Measurements from ENCODE around the gene ZNF652.
"Not testable (repeated sequence)": the region's sequence is repeated elsewhere in the genome, so short reads cannot be mapped to it uniquely, and the experiment has no call there.

The ZNF652 gene

DNA sequence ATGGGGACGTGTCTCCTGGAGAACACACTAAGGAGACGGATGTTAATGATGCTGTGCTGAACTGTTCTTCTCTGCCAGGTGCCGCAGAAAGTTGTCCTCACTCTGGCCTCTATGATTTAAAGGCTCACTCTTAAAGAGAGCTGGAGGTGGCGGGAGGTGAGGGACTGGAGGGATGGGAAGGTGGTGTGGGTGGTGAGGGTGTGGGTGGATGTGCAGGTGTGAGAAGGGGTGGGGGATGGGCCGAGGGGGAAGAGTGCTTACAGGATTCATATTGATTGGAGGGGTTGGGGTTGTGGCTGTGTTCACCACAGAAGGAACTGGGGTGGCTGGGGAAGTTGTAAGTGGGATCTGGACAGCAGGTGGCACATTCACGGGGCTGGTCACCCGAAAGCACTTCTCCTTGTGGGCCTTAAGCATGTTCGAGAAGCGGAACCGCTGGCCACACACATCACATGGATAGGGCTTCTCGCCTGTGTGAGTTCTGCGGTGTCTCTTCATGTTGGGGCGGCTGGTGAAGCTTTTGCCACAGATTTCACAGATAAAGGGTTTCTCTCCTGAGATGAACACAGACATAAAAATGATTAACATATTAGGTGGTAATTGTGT, 63.6 kb downstream of the ZNF652 start:
- DNase-seq = no peak

GRCh38 chr17:49297141-49297540, 64.9 kb downstream of the ZNF652 start:
- DNase-seq = no peak

DNA sequence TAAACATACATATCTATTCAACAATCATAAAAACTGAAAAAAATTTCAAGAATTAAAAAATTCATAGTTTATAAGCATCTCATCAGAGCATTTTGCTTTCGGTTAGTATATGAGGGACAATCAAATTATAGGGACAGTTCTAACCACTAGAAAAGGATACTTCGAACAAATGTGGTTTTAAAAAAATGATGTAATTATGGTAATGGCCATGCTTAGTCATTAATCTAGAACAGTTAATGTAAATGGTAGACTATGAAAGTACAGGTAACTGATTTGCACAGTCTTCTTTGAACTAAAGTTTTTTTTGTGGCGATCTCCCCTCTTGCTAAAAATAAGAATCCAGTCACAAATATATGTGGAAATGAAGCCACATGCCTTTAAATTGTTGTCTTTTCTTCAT, 67.9 kb downstream of the ZNF652 start:
- DNase-seq = no peak

DNA sequence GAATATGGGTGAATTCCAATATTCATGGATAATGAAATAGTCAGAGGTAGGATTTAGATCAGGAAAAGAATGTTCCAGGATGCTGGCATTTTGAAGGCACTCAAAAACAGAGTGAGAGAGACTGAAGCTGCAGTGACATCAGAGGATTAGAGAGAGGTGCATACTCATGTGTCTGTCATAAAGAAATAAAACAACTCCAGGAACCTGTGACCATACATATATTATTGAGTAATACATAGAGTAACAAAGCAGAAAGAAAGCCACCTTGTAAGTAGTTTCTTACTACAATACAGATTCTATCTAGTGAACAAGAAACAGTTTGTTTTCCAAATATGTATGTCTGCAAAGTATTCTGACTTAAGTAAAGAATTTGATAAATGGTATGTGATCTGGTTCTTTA, 69.1 kb downstream of the ZNF652 start:
- DNase-seq = no peak

- no peak for DNase-seq
Observed at GRCh38 chr17:49291929-49292328, 70.1 kb downstream of the ZNF652 start.

- DNase-seq = peak; percentile 7 to 22
Observed at GRCh38 chr17:49290690-49291359, 71.2 kb downstream of the ZNF652 start.

DNA sequence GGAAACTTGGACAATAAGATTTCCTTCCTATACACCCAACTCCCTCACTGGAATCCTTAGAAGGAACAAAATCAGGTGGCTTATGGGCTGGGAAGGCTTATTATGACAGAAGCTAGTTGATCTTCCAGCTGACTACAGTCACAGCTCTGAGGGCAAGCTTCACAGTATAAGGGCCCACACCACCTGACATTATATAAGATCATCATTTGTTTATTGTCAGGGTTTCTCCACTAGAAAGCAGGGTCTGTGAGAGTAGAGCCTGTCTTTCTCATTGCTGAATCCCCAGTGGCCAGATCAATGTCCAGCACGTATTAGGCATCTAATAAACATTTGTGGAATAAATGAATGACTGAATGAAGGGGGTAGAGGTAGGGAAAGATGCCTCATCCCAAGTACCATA, 73.7 kb downstream of the ZNF652 start:
- no peak for DNase-seq

GRCh38 chr17:49287481-49287880, 74.6 kb downstream of the ZNF652 start:
- no peak for DNase-seq

DNA sequence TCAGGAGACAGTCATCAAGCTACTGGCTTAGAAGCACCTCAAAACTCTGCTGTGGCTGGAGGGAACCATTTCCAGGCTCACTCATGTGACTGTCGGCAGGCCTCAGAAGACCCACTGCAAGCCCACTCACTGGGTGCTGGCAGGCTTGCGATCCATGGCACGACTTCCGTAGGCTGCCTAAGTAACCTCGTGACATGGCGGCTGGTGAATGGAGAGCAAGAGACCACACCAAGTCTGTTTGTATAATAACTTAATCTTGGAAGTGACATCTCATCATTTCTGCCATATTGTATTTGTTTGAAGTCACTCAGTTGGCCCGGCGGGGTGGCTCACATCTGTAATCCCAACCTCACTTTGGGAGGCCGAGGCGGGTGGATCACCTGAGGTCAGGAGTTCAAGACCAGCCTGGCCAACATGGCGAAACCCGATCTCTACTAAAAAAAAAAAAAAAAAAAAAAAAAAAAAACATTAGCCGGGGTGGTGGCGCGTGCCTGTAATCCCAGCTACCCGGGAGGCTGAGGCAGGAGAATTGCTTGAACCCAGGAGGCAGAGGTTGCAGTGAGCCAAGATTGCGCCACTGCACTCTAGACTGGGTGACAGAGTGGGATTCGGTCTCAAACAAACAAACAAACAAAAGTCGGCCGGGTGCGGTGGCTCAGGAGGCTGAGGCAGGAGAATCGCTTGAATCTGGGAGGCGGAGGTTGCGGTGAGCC, 75.6 kb downstream of the ZNF652 start:
- DNase-seq = not testable (repeated sequence)

GRCh38 chr17:49285716-49286115, 76.3 kb downstream of the ZNF652 start:
- DNase-seq = no peak

GRCh38 chr17:49280918-49281317, 81.1 kb downstream of the ZNF652 start:
- no peak for DNase-seq

- DNase-seq = no peak
Observed at GRCh38 chr17:49280061-49280460, 82.0 kb downstream of the ZNF652 start.

DNA sequence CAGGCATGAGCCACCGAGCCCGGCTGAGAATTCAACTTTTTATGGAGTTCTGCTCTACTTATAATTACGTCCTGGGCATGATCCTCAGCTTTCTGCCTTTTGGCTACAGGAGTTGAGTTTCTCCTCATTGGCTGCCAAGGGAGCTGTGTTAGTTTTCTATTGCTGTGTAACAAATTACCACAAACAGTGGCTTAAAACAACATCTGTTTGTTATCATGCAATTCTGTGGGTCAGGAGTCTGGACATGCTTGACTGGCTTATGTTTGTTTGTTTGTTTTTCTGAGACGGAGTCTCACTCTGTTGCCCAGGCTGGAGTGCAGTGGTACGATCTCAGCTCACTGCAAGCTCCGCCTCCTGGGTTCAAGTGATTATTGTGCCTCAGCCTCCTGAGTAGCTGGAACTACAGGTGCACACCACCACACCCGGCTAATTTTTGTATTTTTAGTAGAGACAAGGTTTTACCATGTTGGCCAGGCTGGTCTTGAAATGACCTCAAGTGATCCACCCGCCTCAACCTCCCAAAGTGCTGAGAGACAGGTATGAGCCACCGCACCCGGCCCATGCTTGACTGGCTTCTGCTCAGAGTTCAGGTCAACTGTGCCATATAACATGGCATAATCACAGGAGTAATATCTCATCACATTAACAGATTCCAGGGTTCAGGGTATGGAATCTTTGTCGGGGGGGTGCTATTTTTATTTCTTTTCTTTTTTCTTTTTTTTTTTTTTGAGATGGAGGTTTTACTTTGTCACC, 82.6 kb downstream of the ZNF652 start:
- not testable (repeated sequence) for DNase-seq

- no peak for DNase-seq
Observed at GRCh38 chr17:49278076-49278475, 84.0 kb downstream of the ZNF652 start.

DNA sequence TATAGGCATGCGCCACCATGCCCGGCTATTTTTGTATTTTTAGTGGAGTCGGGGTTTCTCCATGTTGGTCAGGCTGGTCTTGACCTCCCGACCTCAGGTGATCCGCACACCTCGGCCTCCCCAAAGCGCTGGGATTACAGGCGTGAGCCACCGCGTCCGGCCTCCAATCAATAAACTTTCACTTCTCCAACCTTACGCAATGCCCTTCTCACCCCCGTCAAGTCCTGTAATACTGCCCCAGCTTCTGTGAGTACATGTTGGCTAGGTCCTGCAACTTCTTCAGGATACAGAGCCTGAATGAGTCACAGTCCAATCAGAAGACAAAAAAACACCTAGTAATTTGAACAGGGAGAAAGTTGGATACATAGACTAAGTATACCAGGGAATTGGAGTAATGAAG, 84.4 kb downstream of the ZNF652 start:
- no peak for DNase-seq

GRCh38 chr17:49275981-49276380, 86.1 kb downstream of the ZNF652 start:
- not testable (repeated sequence) for DNase-seq

DNA sequence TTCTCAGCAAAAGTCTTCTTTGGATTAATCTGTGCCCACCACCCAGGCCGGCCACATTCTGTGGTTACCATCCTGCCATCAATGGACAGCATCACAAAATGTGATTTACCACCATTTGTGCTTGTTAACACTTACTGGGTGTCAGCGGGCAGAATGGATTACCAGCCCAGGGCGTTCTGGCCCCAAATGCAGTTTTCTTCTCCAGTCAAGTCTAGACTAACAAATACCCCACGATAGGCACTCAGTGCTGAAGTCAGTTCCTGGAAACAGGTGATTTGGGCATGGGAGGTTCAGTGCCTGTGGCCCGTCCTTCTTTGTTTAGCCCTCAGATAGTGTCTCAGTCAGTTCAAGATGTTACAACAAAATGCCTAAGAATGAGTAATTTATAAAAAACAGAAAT, 92.7 kb downstream of the ZNF652 start:
- DNase-seq = no peak

GRCh38 chr17:49267912-49268311, 94.1 kb downstream of the ZNF652 start:
- DNase-seq = no peak

- no peak for DNase-seq
Observed at GRCh38 chr17:49266233-49266632, 95.8 kb downstream of the ZNF652 start.

DNA sequence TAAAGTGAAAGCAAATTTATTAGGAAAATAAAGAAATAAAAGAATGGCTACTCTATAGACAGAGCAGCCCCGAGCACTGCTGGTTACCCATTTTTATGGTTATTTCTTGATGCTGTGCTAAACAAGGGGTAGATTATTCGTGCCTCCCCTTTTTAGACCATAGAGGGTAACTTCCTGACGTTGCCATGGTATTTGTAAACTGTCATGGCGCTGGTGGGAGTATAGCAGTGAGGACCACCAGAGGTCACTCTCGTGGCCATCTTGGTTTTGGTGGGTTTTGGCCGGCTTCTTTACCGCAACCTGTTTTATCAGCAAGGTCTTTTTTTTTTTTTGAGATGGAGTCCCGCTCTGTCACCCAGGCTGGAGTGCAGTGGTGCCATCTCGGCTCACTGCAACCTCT, 100.5 kb downstream of the ZNF652 start:
- not testable (repeated sequence) for DNase-seq

DNA sequence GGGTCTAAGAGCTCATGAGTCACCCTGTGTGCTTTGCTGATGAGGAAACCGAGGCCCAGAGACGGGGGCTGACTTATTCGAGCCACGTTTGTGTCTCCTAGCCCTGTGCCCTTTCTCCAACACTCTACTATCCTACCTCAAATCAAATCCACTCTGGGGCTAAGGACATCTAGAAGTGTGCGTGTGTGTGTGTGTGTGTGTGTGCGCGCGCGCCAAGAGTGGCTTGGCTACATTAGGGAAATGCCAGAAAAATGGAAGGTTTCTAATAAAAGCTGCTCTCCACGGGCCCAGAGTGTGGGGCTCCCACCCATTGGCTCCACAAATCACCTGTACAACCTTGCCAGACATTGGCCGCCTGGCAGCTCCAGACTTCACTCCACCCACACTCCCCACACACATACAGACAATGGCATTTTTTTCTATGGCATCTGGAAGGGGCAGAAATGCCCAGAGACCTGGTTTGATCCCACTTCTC, 101.2 kb downstream of the ZNF652 start:
- no peak for DNase-seq

DNA sequence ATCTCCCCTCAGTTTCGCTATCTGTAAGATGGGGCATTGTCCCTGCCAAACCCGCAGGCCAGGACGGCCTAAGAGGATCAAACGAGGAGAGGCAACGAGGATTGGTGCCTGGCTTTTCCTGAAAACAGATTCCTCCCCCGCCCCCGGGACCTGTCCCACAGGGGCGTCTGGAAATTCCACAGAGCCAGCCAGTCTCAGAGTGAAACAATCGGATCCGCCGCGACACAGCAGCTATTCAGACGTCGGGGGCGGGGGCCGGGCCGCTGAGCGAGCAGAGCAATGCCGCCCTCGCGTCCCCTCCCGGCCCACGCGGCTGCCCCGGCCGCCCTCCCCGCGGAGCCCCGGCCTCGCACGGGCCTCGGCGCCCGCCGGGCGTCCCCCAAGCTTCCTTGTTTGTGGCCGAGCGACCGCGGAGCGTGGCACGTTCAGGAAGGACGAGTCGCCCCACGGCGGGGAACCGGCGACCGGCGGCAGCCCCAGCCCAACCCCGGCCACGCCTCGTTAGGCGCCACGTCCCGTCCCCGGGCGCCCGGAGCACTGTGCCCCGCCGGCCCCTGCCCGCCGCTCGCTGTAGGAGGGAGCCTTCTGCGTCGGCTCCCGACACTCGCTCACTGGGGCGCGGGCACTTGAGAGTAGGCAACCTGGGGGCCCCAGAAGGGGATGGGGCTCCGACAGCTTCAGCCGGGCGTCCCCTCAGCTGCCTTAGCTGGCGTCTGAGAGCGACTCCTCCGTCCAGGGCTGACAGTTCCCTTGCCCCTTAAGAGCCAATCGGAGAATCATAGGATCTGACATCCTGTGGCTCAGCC, 101.8 kb downstream of the ZNF652 start:
- peak; percentile 67 to 69 for DNase-seq

GRCh38 chr17:49259663-49260010, 102.4 kb downstream of the ZNF652 start:
- no peak for DNase-seq

All from stimulated activated CD4-positive, alpha-beta T cell treated with anti-CD3 and anti-CD28 coated beads, Interleukin-2, amount 100 ng/mL, for 24 hours (primary cell).